GM12801 (cell line): ENCODE measurements around the gene MEIS2.

Experiments used
- CTCF ChIP-seq: IDR thresholded peaks from one replicate; pipeline ENCODE4 v1.5.1; 2011; ENCODE audit warnings: control low read depth; ENCODE audit not compliant: insufficient read length; ENCODE audit errors: extremely low read depth

Gene MEIS2

GRCh38 chr15:36881516-36881915 is 218.8 kb downstream of the MEIS2 start:
- TF ChIP-seq CTCF: no peak

- no peak for TF ChIP-seq CTCF
These were observed 219.4 kb downstream of the MEIS2 start for GRCh38 chr15:36880913-36881460.

GRCh38 chr15:36880224-36880912 is 220.0 kb downstream of the MEIS2 start:
- TF ChIP-seq CTCF: no peak

- TF ChIP-seq CTCF: no peak
These were observed 220.7 kb downstream of the MEIS2 start for GRCh38 chr15:36879568-36880222.

- no peak for TF ChIP-seq CTCF
These were observed 221.6 kb downstream of the MEIS2 start for GRCh38 chr15:36878684-36879262.

GRCh38 chr15:36877796-36878683 is 222.3 kb downstream of the MEIS2 start:
- TF ChIP-seq CTCF: no peak

- no peak for TF ChIP-seq CTCF
These were observed 223.1 kb downstream of the MEIS2 start for GRCh38 chr15:36877294-36877693.
